Measurements from ENCODE around the gene SAPCD2.

SAPCD2 gene

DNA sequence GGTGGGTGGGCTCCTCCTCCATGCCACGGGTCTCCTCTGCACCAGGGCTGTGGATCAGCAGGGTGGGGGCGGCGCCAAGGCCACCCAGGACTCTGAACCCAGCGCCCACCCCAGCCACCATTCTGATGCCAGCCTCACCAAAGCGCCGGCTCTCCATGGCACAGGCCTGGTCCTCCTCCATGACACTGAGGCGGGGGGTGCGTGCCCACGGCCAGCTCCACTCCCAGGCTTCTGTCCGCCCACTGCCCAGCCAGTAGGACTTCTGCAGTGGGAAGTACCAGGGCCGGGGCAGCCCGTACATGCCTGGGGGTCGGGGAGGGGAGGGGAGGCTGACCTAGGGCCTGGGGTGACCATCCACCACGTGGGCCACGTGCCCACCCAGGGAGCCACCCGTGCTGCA is 53.9 kb downstream of the SAPCD2 start:
- DNase-seq, result no peak

DNA sequence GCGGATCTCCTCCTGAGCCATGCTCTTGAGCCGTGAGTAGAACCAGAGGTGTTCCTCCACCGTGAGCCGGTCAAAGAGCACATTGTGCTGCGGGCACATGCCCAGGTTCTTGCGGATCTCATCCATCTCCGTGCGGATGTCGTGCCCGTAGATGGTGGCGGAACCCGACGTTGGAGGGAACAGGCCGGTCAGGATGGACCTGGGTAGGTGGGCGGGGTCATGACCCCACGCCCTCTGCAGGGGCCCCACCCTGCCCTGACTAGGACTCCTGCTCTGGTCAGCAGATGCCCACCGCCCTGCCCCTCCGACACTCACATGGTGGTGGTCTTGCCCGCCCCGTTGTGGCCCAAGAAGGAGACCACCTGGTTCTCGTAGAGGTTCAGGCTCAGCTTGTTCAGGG is 54.4 kb downstream of the SAPCD2 start:
- DNase-seq, result no peak

- no peak for DNase-seq
These were observed 54.8 kb downstream of the SAPCD2 start for GRCh38 chr9:137015540-137015930.

DNA sequence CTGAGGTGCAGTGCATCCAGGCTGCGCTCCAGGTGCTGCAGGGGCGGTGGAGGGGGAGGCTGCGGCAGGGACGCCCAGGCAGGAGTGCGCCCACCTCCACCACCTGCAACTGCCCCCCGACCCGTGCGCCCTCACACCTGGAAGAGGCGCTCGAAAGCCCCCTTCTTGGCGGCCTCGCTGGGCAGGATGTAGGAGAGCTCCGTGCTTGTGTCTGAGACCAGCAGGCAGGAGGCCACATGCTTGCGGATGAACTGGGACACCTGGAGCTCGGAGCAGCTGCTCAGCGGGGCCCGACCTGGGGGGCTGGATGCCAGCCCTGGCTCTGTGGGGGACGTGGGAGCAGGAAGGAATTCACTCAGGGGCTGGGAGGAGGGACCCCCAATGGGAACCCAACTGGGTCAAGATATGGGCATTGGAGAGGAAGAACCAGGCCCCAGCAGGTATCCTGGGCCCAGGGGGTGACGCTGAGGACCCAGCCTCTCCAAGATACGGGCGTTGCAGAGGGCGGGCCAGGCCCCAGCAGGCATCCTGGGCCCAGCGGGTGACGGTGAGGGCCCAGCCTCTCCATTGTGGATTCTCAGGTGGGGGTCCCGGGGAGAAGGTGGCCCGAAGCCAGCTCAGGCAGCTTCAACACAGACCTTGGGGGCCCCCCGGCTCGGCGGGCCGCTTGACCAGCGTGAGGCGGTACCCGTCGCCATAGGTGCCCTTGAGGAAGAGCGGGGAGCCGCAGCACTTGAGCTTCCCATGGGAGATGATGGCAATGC is 55.4 kb downstream of the SAPCD2 start:
- DNase-seq, result no peak

DNA sequence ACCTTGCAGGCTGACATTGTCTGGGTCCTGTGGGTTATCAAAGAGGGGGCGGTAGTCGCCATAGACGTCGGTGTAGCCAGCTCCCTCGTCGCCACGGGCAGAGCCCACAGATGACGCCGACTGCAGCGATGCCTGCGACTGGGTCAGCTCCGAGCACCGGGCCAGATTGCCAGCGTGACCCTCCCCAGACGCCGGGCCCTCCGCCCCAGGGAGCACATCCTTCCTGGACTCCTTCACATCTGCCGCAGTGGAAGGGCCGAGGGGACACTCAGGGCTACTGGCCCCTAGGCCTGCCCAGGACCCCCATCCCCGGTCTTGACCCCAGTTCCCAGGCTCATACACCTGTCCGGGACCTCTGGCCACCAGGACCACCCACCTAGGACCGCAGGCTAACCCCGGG is 56.2 kb downstream of the SAPCD2 start:
- no peak for DNase-seq

- DNase-seq, result no peak
These were observed 56.8 kb downstream of the SAPCD2 start for GRCh38 chr9:137013571-137013940.

GRCh38 chr9:137012694-137013570 is 57.4 kb downstream of the SAPCD2 start:
- no peak for DNase-seq

All from fibroblast of upper back skin (primary cell).